Forelimb muscle (tissue), 1 donor: ENCODE data around the gene HNRNPM. TPM values are rescaled to one million over a fixed set of nuclear protein-coding genes. Genes with fewer than 3 reads are reported as not detected.
A peak's percentile ranks its signal among the peaks of the same experiment; 100 is the strongest.
"Not testable (repeated sequence)": the region's sequence is repeated elsewhere in the genome, so short reads cannot be mapped to it uniquely, and the experiment has no call there.

Source experiments
- DNase-seq: peaks from one replicate; pipeline ENCODE4 v3.0.0-alpha.2; 2013; ENCODE audit warnings: low read depth
- polyA plus RNA-seq: library from polyadenylated mRNA; unstranded; fragments of 120-200 nt; gene quantifications from one replicate; pipeline ENCODE4 v1.2.1, GENCODE V29; 2013; ENCODE audit not compliant: insufficient read length

HNRNPM gene, protein sequence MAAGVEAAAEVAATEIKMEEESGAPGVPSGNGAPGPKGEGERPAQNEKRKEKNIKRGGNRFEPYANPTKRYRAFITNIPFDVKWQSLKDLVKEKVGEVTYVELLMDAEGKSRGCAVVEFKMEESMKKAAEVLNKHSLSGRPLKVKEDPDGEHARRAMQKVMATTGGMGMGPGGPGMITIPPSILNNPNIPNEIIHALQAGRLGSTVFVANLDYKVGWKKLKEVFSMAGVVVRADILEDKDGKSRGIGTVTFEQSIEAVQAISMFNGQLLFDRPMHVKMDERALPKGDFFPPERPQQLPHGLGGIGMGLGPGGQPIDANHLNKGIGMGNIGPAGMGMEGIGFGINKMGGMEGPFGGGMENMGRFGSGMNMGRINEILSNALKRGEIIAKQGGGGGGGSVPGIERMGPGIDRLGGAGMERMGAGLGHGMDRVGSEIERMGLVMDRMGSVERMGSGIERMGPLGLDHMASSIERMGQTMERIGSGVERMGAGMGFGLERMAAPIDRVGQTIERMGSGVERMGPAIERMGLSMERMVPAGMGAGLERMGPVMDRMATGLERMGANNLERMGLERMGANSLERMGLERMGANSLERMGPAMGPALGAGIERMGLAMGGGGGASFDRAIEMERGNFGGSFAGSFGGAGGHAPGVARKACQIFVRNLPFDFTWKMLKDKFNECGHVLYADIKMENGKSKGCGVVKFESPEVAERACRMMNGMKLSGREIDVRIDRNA
- 170 TPM for polyA plus RNA-seq

DNA sequence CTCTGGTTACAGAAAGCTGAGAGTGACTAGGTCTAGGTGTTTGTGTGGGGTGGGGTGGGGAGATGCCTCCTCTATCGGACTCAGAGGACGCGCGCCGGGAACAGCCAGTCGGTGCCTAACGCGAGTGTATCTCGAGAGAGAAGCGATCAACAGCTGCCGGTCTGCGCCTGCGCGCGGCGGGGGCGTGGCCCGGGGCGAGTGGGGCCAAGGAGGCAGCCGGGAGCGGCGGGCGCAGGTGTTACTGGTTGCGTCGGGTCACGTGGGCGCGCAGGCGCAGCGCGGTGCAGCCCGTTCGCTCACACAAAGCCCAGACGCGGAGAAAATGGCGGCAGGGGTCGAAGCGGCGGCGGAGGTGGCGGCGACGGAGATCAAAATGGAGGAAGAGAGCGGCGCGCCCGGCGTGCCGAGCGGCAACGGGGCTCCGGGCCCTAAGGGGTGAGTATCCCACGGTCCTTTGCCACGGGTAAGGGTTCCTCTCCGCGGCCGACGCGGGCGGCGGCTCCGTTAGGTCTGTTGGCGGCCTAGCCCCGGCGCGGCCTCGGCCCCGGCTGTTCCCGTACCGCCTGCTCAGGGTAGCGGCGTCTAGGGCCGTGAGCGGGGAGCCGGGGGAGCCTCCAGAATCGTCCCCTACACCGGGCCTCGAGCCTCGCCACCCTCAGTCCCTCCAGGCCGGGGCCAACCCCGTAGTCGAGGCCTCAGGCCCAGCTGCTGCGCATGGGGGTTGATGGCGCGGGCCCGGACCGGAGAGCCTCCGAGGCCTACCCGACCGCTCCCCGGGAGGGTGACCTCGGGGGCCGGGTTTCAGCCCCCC is at the start of gene HNRNPM:
Gene HNRNPM, plus strand, starts transcription at position 299 of the 811 bp plus-strand sequence. Its CDS starts 24 bp downstream, at position 323.
- peak; percentile 92 for DNase-seq

GRCh38 chr19:8395621-8396082 is 49.1 kb upstream of the HNRNPM start:
- no peak for DNase-seq

GRCh38 chr19:8396185-8396562 is 48.6 kb upstream of the HNRNPM start:
- no peak for DNase-seq

DNA sequence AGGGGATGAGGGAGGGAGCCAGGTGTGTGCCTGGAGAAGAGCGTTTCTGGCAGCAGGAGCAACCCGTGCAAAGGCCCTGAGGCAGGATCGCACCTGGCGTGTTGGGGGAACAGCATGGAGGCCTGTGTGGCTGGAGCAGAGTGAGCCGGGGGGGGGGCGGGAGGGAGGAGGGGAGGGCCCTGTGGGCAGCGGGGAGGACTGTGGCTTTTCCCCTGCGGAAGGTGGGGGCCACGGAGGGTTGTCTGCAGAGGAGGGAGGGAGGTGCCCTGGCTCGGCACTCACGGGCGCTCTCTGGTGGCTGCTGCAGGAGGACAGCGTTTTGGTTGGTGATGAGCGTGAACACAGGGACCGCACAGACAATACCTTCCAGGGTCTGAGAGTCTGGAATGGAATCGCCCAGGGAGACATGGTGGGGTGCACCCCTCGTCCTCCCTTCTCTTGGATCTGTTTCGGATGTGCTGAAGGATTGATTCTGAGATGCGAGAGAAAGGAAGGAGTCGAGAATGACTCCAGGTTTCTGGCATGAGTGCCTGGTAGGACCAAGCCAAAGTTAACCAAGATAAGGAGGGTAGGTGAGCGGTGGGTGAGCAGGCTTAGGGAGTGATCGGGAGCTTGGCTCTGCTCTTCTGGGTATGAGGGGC is 48.1 kb upstream of the HNRNPM start:
- DNase-seq: no peak

- no peak for DNase-seq
These were observed 47.5 kb upstream of the HNRNPM start for GRCh38 chr19:8397271-8397670.

DNA sequence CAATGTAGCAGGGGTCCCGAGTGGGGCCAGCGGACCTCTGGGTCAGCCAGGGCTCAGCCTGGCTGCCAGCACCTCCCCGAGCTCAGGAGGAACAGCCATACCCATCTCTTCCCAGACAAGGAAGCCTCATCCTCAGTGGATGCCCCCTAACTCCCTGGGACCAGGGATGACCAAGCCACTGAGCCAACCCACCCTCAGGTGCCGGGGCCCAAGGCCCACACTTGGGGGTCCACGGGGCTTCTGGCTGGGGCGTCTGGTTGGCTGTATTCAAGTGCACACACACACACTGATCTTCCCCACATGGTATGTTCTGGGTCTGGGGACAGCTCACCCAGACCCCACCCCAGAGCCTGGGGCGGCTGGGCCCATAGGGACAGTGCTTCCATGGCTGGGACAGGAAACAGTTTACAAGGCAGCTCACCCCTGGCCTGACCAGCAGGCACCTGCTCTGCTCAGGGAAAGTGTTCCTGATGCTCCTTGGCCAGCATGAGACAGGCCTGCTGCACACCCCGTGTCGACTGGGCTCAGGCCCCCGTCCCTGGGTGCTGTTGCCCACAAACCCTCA is 46.9 kb upstream of the HNRNPM start:
- DNase-seq: no peak

DNA sequence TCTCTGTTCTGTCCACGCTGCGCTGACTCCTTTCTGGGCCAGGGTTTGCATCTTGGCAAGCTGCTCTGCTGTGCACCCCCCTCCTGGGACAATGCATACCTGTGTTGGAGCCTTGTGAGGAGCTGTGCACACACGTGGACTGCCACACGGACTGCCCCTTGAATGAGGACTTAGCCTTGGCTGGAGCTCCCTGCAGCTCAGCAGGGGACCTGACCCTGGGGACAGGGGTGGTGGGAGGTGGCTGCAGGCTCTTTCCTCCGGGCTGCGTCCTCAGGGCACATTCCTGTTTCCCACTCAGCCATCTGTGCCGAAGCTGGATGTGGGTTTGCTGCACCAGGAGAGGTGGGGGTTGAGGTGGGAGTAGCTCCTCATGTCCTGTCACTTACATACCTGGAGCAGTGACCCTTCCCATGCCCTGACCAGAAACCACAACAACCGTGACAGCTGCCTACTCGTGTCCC is 46.4 kb upstream of the HNRNPM start:
- no peak for DNase-seq

- DNase-seq: no peak
These were observed 45.0 kb upstream of the HNRNPM start for GRCh38 chr19:8399681-8400188.

- DNase-seq: no peak
These were observed 42.8 kb upstream of the HNRNPM start for GRCh38 chr19:8401981-8402411.

DNA sequence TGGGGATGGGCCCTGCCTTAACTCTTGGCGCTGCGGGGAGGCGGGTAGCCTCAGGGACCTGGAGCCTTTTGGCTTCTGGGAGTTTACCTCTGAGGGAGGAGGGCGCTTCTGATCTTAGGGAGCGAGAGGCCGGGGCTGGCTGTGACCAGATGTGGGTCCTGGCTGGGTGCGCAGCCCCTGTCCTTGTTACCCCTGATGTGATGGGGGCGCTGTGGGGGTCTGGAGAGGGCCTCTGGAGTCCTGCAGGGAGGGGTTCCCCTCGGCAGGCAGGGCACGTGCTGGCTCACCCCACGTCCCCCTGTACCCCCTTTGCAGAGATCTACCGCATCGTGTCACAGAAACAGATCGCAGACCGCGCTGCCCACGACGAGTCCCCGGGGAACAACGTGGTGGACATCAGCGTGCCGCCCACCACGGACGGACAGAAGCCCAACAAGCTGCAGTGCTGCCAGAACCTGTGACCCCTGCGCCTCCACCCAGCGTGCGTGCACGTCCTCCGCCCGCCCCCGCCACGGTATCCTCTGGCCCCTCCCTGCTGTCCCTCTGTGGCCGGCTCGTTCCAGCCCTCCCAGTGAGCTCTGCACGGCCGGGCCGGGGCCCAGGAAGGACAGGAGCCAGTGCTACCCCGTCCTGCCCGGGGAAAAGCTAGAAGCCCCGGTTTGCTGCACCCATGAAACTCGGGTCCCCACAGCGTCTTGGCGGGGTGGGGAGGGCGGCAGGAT is 41.5 kb upstream of the HNRNPM start:
- no peak for DNase-seq

DNA sequence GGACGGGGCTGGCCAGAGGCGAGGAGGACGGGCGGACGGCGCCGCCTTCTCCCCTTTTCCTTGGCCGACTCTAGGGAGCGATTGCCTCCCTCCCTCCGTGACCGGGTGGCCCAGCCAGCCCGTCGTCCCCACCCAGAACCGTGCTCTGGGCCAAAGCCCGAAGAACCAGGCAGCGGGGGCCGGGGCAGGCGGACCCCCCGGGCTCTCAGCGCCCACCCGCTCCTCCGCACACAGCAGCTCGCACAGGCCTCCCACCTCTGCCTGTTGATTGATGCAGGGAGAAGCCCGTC is 41.0 kb upstream of the HNRNPM start:
- no peak for DNase-seq

DNA sequence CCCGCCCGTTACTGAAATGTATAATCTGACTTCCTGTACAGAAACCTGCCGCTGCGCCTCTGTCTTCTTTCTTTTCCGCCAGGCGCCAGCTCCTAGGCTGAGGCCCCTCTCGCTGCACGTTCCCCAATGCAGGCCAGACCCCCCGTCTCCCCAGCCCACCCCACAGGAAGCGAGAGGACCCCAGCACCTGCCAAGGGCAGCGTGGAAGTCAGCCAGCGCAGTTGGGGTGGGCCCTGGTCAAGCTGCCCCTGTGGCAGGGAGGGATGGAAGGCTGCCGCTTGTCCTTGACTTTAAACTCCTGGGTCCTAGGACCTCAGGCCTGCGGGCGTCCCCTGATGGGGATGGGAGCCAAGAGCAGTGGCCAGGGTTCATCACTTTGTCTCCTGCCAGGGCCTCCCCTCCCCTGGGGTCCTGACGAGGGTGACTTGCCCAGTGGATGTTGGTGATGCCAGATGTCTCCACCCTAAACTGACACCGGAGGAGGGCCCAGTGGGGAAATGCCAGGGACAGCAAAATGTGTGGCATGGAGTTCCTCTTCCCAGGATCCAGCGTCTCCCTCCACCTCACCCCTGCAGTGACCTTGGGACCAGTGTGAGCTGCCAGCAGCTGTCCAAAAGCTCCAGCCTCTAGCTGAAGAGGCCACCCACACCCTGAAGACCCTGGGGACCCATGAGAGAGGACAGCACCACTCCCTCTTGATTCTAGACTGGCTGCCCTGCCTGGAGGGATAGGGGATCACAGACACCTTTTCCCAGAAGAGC is 40.2 kb upstream of the HNRNPM start:
- DNase-seq: no peak

DNA sequence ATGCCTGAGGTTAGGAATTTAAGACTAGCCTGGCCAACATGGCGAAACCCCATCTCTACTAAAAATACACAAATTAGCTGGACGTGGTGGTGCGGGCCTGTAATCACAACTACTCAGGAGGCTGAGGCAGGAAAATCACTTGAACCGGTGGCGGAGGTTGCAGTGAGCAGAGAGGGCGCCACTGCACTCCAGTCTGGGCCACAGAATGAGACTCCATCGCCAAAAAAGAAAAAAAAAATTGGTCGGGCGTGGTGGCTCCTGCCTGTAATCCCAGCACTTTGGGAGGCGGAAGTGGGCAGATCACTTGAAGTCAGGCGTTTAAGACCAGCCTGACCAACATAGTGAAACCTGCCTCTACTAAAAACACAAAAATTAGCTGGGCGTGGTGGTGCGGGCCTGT is 34.1 kb upstream of the HNRNPM start:
- DNase-seq: not testable (repeated sequence)

- DNase-seq: peak; percentile 94
These were observed 31.8 kb upstream of the HNRNPM start, which contains the start of gene MARCHF2 for GRCh38 chr19:8412783-8413628. MARCHF2 (plus strand) TSS chr19:8413305; CDS start chr19:8421841, 8,536 bp downstream.

GRCh38 chr19:8413629-8413995 is 31.2 kb upstream of the HNRNPM start:
- no peak for DNase-seq

GRCh38 chr19:8416796-8417195 is 28.0 kb upstream of the HNRNPM start:
- DNase-seq: no peak

- DNase-seq: no peak
These were observed 23.0 kb upstream of the HNRNPM start for GRCh38 chr19:8421484-8422461.
